NCI-H187 (cell line): ENCODE results near the gene BPIFB4.

Experiments used
- DNase-seq, 2 experiments: peaks; one replicate each; lab custom pipeline; 2025; lab: John Stamatoyannopoulos, UW

BPIFB4 gene

DNA sequence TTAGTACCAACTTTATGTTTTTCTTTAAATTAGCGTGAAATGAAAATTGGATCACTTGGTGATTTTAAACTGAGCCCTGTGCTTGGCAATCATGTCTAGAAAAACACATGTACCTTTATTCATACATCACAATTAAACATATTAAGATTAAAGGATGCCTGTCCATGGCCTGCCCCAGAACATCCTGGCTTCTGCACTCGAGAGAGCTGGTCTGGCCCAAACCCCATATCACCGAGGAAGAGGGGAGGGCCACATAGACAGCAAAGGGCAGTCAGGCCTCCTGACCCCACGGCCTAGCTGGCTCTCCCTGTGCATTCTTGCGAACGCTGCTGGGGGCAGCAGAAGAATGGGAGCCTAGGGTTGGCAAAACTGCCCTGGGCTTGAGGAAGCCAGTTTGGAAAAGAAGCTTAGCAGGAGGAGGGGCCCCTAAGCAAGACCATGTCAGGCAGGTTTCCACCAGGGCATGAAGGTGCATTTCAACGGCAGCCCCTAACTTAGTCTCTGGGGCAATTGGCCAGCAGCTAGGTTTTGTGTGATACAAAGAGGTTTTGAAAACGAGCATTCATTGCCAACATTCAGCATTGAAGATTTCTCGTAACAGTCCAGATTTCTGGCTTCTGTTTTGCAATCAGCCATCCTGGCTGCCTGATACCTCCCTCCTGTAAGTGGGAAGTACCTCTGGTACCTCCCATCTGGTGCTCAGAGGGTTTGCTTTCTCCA lies 17.2 kb upstream of the BPIFB4 start:
- DNase-seq: no peak

DNA sequence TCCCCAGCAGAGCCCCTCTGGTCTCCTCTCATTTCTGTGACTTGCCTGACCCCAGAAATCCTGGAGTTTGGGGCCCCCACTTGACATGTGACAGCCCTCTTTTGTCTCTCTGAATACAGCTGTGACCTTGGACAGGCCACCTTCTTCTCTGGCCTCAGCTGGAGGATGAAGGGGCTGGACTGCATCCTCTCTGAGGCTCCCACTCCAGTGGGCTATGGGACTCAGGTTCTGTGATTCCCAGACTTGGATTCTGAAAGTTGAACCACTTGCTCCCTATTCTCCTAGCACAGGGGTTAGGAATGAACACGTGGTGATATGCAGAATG lies 16.7 kb upstream of the BPIFB4 start:
- no peak for DNase-seq

DNA sequence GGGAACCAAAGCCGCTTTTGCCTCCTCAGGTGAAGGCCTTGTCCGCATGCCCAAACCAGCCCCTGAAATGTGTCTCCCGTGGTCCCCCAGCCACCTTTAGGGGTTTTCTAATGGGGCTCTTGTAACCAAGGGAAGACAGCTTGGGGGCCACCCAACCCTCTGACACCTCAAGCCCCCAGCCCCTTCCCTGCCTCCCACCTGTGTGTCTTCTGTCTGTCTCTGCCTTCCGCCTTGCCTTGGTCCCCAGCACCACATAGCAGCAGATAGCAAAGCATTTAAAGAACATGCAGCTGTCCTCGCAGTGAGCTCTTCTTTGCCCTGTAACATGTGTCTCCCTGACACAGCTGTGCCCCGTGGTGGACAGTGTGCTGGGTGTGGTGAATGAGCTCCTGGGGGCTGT lies 16.2 kb upstream of the BPIFB4 start:
- no peak for DNase-seq

- DNase-seq: no peak
Measured at GRCh38 chr20:33064572-33065287, 14.7 kb upstream of the BPIFB4 start.

- DNase-seq: no peak
Measured at GRCh38 chr20:33065785-33066184, 13.7 kb upstream of the BPIFB4 start.

DNA sequence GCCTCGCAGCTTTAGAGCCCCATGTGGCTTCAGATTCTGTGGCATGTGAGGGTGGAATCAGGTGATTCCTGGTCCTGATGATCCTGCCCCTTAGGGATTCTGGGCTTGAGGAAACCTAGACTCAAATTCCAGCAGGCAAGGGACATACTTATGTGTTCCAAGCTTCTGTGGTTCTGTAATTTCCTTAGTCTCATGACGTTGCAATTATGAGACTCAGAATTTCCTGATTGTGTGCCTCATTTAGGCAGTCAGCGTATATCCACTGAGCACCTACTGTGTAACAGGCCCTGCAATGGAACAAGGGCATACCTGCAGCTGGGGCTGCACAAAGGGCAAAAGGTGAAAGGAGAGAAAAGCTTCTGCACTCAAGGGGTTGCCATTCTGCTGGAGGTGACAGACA lies 11.6 kb upstream of the BPIFB4 start:
- DNase-seq: no peak

DNA sequence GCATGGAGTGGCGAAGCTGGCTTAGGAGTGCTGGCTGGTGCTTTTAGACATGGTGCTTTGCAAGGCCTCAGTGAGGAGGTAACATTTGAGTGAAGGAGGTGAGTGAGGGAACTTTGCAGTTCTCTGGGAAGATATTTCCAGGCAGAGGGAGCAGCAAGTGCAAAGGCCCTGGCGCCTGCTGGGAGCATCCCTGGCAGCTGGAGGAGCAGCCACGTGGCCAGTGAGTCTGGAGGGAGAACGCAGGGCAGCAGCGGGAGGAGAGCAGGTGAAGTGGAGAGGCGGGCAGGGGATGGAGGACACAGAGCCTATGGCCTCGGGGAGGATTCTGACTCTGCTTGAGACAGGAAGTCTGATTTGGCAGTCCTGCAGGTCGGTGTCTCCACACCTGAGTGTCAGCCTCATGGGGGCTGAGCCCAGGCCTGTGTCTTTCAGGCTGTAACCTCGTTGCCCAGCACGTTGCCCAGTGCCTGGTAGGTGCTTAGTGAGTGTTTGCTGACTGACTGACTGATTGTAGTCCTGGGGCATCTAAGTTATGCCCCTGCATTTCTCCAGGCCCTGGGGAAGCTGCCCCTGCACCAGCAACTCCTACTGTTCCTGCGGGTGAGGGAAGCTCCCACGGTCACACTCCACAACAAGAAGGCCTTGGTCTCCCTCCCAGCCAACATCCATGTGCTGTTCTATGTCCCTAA lies 11.0 kb upstream of the BPIFB4 start:
- DNase-seq: no peak

GRCh38 chr20:33069673-33070072 lies 9.8 kb upstream of the BPIFB4 start:
- DNase-seq: no peak

DNA sequence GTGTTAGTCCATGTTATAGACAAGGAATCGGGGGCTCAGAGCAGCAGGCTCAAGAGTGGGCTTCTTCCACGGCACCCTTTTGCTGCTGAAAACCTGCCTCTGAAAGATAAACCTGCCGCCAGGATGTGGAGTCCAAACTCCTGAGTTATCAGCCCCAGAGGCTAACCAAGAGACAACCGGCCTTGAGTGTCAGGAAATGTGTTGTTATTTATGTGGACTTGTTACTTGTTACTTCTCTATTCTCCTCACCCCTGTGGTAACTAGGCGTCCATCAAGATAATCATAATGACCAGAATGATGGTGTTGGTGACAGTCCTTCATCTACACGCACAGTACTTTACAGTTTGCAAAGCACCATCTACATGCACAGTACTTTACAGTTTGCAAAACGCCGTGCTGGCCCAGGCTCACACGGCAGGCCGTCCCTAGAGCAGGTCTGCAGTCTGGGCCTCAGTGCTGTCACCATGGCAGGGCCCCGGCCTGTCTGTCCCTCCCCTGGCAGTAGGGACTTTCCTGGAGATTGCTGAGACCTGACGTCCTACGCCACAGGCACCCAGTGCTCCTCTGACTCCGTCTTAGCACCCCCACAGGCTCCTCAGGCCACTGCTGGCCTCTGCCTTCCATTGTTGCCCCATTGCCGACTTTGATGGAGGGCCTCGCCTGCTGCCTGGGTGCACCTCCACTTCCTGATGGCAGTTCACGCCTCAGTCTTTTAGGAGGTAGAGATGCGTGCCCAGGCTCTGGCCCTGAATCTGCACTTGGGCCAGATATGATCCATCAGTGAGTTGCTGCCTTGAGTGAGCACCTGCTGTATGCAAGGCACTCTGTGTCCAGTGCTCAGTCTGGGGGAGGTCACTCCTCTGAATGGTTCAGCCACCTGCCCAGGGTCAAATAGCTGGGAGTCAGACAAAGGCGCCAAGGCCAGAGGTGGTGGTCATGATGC lies 9.1 kb upstream of the BPIFB4 start:
- no peak for DNase-seq

DNA sequence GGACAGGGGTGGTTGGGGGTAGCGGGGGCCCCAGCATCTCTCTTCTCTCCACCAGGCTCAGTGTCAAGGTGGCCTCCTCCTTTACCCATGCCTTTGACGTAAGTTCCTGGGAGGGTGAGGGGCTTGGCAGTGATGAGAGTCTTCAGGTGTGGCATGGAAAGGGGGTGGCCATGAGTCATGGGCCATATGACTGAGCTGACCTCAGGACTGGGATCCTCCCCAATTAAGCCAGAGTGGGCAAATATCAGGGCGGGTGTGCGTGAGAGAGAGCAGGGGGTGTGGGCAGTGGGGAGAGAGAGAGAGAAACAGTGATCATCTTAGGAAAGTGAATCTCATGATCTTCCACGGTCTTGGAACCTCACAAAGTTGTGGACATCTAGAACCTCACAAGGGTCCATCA lies 8.2 kb upstream of the BPIFB4 start:
- no peak for DNase-seq

DNA sequence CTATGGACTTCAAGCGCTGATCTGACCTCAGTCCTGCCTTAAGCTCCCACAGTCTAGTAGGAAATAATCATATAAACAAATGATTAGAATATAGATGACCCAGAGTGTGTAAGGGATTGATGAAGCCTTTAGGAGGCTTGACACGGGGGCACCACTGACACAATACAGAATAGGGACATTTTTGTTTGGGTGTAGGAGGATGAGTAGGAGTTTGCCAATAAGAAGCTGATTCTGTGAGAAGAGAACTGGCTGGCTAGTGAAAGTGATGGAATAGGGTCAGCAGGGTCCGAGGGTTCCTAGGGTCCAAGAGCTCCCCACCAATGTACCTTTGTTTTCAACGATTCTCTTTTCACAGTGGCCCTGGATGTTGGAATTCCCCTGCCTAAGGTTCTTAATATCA lies 7.1 kb upstream of the BPIFB4 start:
- no peak for DNase-seq

- no peak for DNase-seq
Measured at GRCh38 chr20:33072813-33073212, 6.6 kb upstream of the BPIFB4 start.

GRCh38 chr20:33074675-33075074 lies 4.8 kb upstream of the BPIFB4 start:
- no peak for DNase-seq

GRCh38 chr20:33075281-33075680 lies 4.2 kb upstream of the BPIFB4 start:
- DNase-seq: no peak

GRCh38 chr20:33076662-33077372 lies 2.6 kb upstream of the BPIFB4 start:
- DNase-seq: no peak

DNA sequence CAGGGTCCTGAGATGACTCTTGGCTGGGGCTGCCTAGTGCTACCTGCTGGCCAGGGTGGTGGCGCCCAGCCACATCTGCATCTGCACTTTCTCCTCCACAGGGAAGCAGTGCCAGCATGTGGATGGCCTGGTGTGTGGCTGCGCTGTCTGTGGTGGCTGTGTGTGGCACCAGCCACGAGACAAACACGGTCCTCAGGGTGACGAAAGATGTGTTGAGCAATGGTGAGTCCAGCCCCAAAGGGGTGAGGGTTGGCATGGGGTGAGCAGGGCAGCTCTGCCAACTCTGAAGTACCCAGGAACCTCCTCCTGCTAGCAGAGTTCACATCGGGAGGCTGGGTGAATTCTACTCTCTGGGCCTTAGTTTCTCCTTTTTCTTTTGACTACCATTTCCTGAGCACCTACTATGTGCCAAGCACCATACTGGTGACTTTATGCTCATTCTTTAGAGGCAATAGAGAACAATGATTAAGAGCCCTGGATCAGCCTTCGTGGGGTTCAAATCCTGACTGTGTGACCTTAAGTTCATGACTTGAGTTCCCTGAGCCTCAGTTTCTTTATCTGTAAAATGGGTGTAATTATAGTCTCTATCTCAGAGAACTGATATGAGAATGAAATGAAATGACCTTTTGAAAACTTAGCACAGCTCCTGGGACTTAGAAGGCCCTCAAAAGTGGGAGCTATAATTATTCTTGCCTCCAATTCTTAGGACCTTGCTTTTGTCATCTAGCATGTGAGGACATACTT lies 2.1 kb downstream of the BPIFB4 start:
- no peak for DNase-seq

DNA sequence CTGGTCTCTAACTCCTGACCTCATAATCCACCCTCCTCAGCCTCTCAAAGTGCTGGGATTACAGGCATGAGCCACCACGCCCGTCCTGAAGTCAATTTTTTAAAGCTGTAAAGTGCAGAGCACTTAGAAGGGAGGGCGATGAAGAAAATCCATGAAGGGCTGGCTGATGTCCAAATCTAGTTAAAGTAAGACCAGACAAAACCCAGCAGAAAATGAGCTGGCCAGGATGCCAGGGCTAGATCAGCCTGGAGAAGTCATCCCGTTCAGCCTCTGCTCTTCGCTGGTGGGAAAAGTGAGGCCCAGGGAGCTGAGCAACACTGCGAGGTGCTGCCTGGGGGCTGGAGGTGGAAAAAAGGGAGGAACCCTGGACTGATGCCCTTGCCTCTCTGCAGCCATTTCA lies 3.1 kb downstream of the BPIFB4 start:
- DNase-seq: no peak

DNA sequence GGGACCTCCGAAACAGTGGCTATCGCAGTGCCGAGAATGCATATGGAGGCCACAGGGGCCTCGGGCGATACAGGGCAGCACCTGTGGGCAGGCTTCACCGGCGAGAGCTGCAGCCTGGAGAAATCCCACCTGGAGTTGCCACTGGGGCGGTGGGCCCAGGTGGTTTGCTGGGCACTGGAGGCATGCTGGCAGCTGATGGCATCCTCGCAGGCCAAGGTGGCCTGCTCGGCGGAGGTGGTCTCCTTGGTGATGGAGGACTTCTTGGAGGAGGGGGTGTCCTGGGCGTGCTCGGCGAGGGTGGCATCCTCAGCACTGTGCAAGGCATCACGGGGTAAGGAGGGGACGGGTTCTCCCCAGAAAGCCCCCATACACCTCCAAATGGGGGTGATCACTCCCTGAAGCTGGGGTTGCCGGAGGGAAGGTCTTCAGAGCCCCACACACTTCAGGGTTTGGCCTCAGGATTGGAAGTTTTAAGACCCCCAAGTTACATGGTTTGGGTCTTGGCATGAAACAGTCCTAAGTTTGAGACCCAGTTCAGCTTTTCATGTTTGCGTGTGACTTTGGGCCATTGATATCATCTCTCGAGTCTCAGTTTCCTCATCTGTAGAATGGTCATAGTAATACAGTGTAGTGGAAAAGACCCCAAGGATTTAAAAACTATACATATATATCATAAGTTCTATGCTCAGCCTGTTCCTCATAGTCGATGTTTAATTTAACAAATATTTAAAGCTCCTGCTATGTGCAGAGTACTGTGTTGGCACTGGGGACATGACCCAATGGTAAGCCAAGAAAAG lies 4.3 kb downstream of the BPIFB4 start:
- DNase-seq: no peak

DNA sequence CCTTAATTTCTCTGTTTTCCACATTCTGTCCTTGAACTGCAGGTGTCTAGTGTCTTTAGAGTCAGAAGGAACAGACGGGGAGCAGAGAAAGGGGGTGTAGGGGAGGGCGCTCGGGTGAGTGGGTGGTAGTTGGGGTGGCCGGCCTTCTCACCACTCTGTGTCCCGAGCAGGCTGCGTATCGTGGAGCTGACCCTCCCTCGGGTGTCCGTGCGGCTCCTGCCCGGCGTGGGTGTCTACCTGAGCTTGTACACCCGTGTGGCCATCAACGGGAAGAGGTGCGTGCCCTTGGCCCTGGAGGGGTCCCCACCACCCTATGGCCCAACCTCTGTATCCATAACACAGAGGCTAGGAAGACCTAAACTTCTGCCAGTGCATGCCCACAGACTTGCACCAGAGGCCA lies 5.3 kb downstream of the BPIFB4 start:
- DNase-seq: no peak
